ENCODE data around the gene GIT1.
A peak's percentile ranks its signal among the peaks of the same experiment; 100 is the strongest.

Gene GIT1

DNA sequence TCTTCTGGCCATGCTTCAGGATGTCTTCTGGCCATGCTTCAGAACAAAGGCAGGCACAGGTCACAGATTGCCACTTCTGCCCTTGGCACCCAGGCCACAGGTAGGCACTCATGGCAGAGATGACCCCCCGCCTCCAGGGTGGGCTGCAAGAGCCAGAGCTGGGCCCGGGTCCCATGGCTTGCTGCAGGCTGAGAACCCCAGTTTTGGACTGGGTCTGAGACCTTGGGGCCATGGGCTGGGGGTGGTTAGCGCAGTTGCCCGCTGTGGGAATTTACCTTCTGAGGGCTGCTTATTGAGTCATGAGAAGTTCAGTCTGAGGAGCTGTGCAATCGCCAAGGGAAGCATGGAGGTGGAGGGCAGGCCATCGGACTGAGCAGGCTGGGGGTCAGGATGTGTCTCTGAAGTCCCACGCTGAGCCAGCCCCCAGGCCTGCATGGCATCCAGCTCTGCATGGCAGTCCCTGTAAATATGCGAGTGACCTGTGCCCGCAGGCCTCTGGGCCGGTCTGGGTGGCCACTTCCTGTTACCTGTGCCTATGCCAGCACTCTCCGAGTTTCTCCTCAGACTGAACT is 5.2 kb upstream of the GIT1 start:
- no peak for DNase-seq (ENCODE audit: low read depth)

GRCh38 chr17:29593591-29594518 is 4.4 kb upstream of the GIT1 start:
- DNase-seq (ENCODE audit: low read depth): no peak

DNA sequence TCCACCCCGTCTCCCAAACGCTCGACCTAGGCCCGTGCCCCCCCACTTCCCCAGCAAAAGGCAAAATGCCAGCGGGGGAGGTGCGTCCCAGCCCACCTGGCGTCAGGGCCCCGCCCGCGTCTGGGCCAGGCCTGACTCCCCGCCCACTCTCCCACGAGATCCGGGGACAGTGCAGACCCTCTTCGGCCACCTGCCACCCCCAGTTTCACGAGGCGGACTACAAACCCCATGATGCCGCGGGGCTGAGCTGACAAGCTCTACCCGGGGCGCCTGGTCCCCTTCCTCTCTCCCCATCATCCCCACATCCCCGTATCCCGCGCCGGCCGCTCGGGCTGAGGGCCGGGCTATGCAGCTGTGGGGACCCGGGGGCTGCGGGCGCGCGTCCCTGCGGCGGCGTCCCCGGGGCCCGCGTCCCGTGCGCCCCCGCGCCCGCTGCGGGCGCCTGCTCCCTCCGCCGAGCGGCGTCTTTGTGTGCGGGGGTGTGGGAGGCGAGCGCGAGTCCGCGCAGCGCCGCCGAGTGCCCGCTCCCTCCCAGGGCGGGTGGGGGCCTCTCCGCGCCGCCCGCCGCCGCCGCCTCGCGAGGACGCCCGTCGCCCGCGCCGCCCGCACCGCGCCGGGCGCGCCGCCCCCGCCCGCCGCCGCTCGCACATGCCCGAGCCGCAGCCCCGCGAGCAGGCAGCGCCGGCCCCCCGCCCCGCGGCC is 3.6 kb upstream of the GIT1 start, which contains the start of gene ANKRD13B:
TSS of gene ANKRD13B (plus strand) at position 283 of the 702 bp plus-strand sequence. CDS start 490 bp downstream, outside the sequence.
- DNase-seq (ENCODE audit: low read depth): no peak

GRCh38 chr17:29591737-29592608 is 2.5 kb upstream of the GIT1 start:
- DNase-seq (ENCODE audit: low read depth): peak; percentile 76

DNA sequence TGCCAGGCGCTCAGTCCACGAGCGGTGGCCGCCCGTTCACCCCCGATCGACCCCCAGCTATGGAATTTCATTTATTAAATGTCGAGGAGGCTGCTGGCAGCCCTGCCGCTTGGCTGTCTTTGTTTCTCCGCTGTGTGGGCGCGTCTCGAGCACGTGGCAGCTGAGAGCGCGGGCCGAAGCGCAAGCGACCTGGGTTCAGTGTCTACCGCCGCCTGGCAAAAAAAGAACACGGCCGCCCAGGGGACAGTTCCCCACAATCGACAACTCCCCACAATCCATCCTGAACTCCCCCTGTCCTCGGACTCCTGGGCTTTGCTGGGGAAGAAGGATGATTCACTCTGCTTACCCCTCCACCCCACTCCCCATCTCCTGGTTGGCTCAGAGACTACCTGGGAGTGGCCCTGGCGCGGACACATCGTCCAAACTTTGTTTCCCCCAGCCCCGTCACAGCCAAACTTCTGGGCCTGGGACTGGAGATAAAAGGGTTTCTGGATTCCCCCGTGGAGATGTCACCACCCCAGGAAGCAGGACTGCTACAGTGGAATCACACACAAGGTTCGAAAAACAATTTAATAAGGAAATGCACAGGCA is 1.8 kb upstream of the GIT1 start:
- DNase-seq (ENCODE audit: low read depth): no peak

- no peak for DNase-seq (ENCODE audit: low read depth)
Observed at GRCh38 chr17:29590411-29591145, 1.1 kb upstream of the GIT1 start.

GRCh38 chr17:29588562-29589411 is 661 bp downstream of the GIT1 start:
- DNase-seq (ENCODE audit: low read depth): no peak

- no peak for DNase-seq (ENCODE audit: low read depth)
Observed at GRCh38 chr17:29588017-29588561, 1.4 kb downstream of the GIT1 start.

GRCh38 chr17:29587591-29587990 is 1.9 kb downstream of the GIT1 start:
- no peak for DNase-seq (ENCODE audit: low read depth)

- DNase-seq (ENCODE audit: low read depth): no peak
Observed at GRCh38 chr17:29586676-29587469, 2.6 kb downstream of the GIT1 start.

- DNase-seq (ENCODE audit: low read depth): no peak
Observed at GRCh38 chr17:29585080-29585751, 4.2 kb downstream of the GIT1 start.

- DNase-seq (ENCODE audit: low read depth): no peak
Observed at GRCh38 chr17:29584452-29585079, 4.9 kb downstream of the GIT1 start.

- DNase-seq (ENCODE audit: low read depth): no peak
Observed at GRCh38 chr17:29583324-29584248, 5.9 kb downstream of the GIT1 start.

- no peak for DNase-seq (ENCODE audit: low read depth)
Observed at GRCh38 chr17:29582772-29583171, 6.7 kb downstream of the GIT1 start.

- no peak for DNase-seq (ENCODE audit: low read depth)
Observed at GRCh38 chr17:29582254-29582765, 7.1 kb downstream of the GIT1 start.

GRCh38 chr17:29581583-29582253 is 7.7 kb downstream of the GIT1 start:
- no peak for DNase-seq (ENCODE audit: low read depth)

Data from stimulated activated CD8-positive, alpha-beta memory T cell treated with anti-CD3 and anti-CD28 coated beads, Interleukin-4, amount 100 ng/mL, for 24 hours (primary cell).